Stimulated activated naive B cell treated with anti-CD40 and anti-IgM and Interleukin-4, amounts not matched to agents 10 μg/mL and 1 μg/mL and 100 μg/mL, for 72 hours (primary cell): Measurements from ENCODE around the gene SCGB1C2.

ENCODE experiments used
- ATAC-seq, 2 donors: fragments of 150-1000 bp; cut with Tn5 transposase; replicated peaks; 2 replicates each; pipeline ENCODE4 v1.10.0; 2021; ENCODE audit warnings: moderate library complexity in 1 of 2
- DNase-seq: peaks from one replicate; pipeline ENCODE4 v3.0.0; 2021
- H3K27ac Mint-ChIP-seq: one replicate; pipeline ENCODE4 v1.8.0; 2022; ENCODE audit warnings: mild to moderate bottlenecking, mixed read lengths
- H3K27me3 Mint-ChIP-seq, 2 donors: one replicate each; pipeline ENCODE4 v1.8.0; 2022; ENCODE audit warnings: mixed read lengths in 2 of 2
- H3K36me3 Mint-ChIP-seq, 2 donors: one replicate each; pipeline ENCODE4 v1.8.0; 2022; ENCODE audit warnings: mixed read lengths in 2 of 2, mild to moderate bottlenecking in 1 of 2
- H3K4me1 Mint-ChIP-seq, 2 donors: one replicate each; pipeline ENCODE4 v1.8.0; 2022; ENCODE audit warnings: mixed read lengths in 2 of 2, mild to moderate bottlenecking in 1 of 2
- H3K4me3 Mint-ChIP-seq, 2 donors: one replicate each; pipeline ENCODE4 v1.8.0; 2022; ENCODE audit warnings: mild to moderate bottlenecking in 2 of 2, mixed read lengths in 2 of 2, moderate library complexity in 1 of 2
- H3K9me3 Mint-ChIP-seq, 2 donors: one replicate each; pipeline ENCODE4 v1.8.0; 2022; ENCODE audit warnings: mixed read lengths in 2 of 2, mild to moderate bottlenecking in 1 of 2

Gene SCGB1C2

DNA sequence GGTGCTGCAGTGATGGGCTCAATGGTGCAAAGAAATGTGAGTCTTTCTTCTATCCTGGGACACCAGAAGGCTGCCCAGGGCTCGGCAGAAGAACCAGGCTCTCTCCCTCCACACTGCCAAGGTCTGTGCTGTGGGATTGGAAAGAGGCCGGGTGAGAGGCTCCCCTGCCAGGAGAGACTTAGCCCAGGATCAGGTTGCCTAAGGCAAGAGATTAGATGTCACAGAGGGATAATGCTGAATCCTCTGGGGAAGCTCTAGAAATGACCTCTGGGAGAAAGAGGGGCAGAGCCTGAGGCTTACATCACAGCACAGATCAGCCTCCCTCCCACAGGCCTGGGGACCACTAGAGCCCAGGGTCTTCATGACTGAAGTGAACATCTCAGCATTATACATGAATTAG is 49.8 kb downstream of the SCGB1C2 start:
- peaks cover 42 to 47% of the 10 kb centered on the region in 2 donors for H3K27me3 Mint-ChIP-seq
- H3K27ac Mint-ChIP-seq = no peak overlapping the region
- no peak for DNase-seq
- no peaks in the 10 kb centered on the region for H3K36me3 Mint-ChIP-seq
- H3K4me3 Mint-ChIP-seq = no peak overlapping the region
- H3K9me3 Mint-ChIP-seq = no peaks in the 10 kb centered on the region
- peaks cover 0 to 2% of the 10 kb centered on the region in 2 donors for H3K4me1 Mint-ChIP-seq
- ATAC-seq = no peak
